PFSK-1 (cell line): ENCODE measurements around the gene ABCB9.

Source experiments
- FOXP2 ChIP-seq: optimal IDR thresholded peaks from 2 replicates; pipeline ENCODE3; 2011; ENCODE audit warnings: borderline replicate concordance, control low read depth, inconsistent platforms; ENCODE audit not compliant: insufficient read depth; ENCODE audit errors: extremely low read length, extremely low read depth
- POLR2AphosphoS5 ChIP-seq: IDR thresholded peaks from 2 replicates; pipeline ENCODE4 v1.6.1; 2012; ENCODE audit warnings: low read depth, mild to moderate bottlenecking, control low read depth, low read length, moderate library complexity
- REST ChIP-seq, 2 experiments: IDR thresholded peaks; 2 replicates each; pipeline versions ENCODE4 v1.6.1 to v1.8.0; 2011 to 2012; ENCODE audit warnings: low read depth in 2 of 2, low read length in 2 of 2, control low read depth in 1 of 2, inconsistent platforms in 1 of 2, mild to moderate bottlenecking in 1 of 2, moderate library complexity in 1 of 2; ENCODE audit not compliant: insufficient read depth in 1 of 2
- SIN3A ChIP-seq: IDR thresholded peaks from 2 replicates; pipeline ENCODE4 v1.6.1; 2012; ENCODE audit warnings: mild to moderate bottlenecking, low read length, moderate library complexity, borderline replicate concordance; ENCODE audit not compliant: insufficient read depth
- TAF1 ChIP-seq: IDR thresholded peaks from 2 replicates; pipeline ENCODE4 v1.6.1; 2012; ENCODE audit warnings: low read length, control low read depth, borderline replicate concordance; ENCODE audit not compliant: insufficient read depth

ABCB9 gene

GRCh38 chr12:122951979-122952892, 14.0 kb downstream of the ABCB9 start:
- TF ChIP-seq POLR2AphosphoS5 (no peak), FOXP2 (no peak), TAF1 (no peak), SIN3A (no peak), REST (IDR thresholded peaks at IDR 0.05; ENCODE audit: insufficient read depth in 1 of 2, low read depth in 2 of 2, low read length in 2 of 2) (no peak)

- TF ChIP-seq FOXP2 (no peak), TAF1 (no peak)
These were observed 14.9 kb downstream of the ABCB9 start for GRCh38 chr12:122951406-122951805.

- TF ChIP-seq FOXP2 = no peak
- TF ChIP-seq TAF1 = no peak
- no peak for TF ChIP-seq POLR2AphosphoS5
- no peak for TF ChIP-seq REST (IDR thresholded peaks at IDR 0.05; ENCODE audit: insufficient read depth in 1 of 2, low read depth in 2 of 2, low read length in 2 of 2)
- no peak for TF ChIP-seq SIN3A
These were observed 16.2 kb downstream of the ABCB9 start for GRCh38 chr12:122949816-122950675.

- no peak for TF ChIP-seq REST (IDR thresholded peaks at IDR 0.05; ENCODE audit: insufficient read depth in 1 of 2, low read depth in 2 of 2, low read length in 2 of 2)
- TF ChIP-seq SIN3A = no peak
- no peak for TF ChIP-seq TAF1
- TF ChIP-seq FOXP2 = no peak
- TF ChIP-seq POLR2AphosphoS5 = no peak
These were observed 16.9 kb downstream of the ABCB9 start for GRCh38 chr12:122949405-122949804.

- no peak for TF ChIP-seq POLR2AphosphoS5
- TF ChIP-seq REST (IDR thresholded peaks at IDR 0.05; ENCODE audit: insufficient read depth in 1 of 2, low read depth in 2 of 2, low read length in 2 of 2) = 0 out of 4 replicates have a peak, but pooled peaks of 1 of the 2 experiments have one; percentile 38
- no peak for TF ChIP-seq TAF1
- TF ChIP-seq FOXP2 = no peak
These were observed 17.7 kb downstream of the ABCB9 start for GRCh38 chr12:122948605-122949004.
